Measurements from ENCODE around the gene PPIF.

GRCh38 chr10:79342295-79342761, 4.9 kb upstream of the PPIF start:
- TF ChIP-seq, protein P1, sequence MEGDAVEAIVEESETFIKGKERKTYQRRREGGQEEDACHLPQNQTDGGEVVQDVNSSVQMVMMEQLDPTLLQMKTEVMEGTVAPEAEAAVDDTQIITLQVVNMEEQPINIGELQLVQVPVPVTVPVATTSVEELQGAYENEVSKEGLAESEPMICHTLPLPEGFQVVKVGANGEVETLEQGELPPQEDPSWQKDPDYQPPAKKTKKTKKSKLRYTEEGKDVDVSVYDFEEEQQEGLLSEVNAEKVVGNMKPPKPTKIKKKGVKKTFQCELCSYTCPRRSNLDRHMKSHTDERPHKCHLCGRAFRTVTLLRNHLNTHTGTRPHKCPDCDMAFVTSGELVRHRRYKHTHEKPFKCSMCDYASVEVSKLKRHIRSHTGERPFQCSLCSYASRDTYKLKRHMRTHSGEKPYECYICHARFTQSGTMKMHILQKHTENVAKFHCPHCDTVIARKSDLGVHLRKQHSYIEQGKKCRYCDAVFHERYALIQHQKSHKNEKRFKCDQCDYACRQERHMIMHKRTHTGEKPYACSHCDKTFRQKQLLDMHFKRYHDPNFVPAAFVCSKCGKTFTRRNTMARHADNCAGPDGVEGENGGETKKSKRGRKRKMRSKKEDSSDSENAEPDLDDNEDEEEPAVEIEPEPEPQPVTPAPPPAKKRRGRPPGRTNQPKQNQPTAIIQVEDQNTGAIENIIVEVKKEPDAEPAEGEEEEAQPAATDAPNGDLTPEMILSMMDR (conservative IDR thresholded peaks at IDR 0.05; ENCODE audit: low read depth, low read length), result no peak
- TF ChIP-seq EZH2 (IDR thresholded peaks at IDR 0.05; ENCODE audit: borderline replicate concordance, low read depth, low read length, poor library complexity, severe bottlenecking), result no peak

Measured in A673 (cell line).